ENCODE measurements around the gene REEP3. TPM values are rescaled to one million over a fixed set of nuclear protein-coding genes. Genes with fewer than 3 reads are reported as not detected.

Gene REEP3
- total RNA-seq, 4 donors from 2014 or later = 60.3 to 115 (median 89.2) TPM

DNA sequence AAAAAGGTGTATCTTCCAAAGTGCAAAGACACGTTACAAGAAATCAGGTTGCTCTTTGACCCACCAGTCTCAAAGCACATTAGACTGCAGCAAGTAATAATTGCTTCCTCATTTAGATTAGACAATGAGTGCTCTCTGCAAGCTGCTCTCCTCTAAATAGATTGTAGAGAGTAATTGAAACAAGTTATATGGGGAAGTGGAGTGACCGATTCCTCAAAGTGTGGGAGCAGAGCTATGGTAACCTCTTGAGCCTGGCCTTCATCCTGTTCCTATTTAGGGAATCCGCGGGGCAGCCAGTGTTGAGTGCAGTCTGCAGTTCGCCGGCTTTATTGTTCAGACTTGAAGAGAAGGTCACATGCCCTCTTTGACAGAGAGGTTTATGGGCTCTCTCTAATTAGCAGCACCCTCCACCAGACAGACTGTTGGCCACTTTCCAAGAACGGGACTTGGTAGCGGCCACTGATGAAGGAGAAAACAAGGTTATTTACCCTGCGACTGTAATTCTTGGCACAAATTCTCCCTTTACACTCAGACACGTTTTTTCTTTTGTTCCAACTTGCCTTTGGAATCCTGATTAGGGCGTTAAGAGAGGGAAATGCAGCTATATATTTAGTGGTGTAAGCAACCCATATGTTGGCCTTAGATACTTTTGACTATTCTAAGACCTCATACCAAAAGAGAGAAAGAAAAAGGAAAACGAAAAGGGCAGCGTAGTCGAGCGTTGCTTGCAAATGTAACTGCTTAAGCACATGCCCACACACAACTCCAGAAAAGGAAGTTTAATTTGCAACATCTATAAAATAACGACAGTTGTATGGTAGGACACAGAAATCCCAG is 107.5 kb downstream of the REEP3 start:
- 3% methylated on average over 16 of the region's 16 CpGs for WGBS
- intact Hi-C loops (cut with DNase I) = loop anchor here (2.0 to 5.0 kb wide), 4 partner anchors 106 to 412 kb away; partner anchors contain the start of genes JMJD1C and REEP3

DNA sequence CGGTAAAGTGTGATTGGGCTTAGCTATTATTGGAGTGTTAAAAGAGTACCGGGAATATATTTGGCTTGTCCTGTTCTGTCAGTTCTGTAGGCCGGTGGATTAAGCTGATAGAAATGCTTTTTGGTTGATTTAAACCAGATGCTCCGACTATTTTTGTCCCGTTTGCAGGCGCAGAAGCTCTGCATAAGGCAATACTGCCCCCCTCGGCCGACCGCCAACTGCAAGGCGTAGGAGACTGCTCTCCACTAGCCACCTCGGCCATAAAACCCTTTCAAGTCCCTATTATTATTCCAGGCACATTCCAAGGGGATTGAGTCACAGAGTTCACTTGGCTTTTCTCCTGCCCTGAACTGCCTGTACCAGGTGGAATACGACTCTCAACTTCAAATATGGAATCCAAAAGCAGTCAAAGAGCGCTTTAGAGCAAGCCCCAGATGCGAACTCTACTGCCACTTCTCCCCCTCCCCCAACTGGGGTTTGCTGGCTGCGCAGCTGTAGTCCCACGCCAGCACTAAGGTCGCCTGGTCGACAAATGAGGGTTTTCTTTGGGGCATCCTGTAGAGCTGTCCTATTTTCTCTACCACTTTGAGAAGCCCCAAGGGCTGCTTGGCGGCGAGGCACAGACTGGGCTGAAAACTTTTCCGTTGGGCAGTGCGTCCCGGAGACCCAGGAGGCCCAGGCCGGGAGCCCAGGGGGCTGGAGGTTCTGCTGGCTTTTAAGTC is 108.3 kb downstream of the REEP3 start:
- DNase-seq (ENCODE audit: extremely low spot score) = peak; percentile 98
- Histone ChIP-seq H3K9me3 (no peaks in the 10 kb centered on the region), H3K4me3 (peak overlapping the region; percentile 63 to 76 (median 69)), H3K27me3 (no peaks in the 10 kb centered on the region), H3K27ac (replicated peaks in 1 of 4) (peak overlapping the region; percentile 95 to 99 (median 96)), H3K4me1 (peaks cover 29 to 37% (median 35%) of the 10 kb centered on the region in 4 donors), H3K36me3 (no peaks in the 10 kb centered on the region)
- TF ChIP-seq POLR2AphosphoS5 (IDR thresholded peaks at IDR 0.05) = peak; percentile 89 to 90
- TF ChIP-seq POLR2A (IDR thresholded peaks at IDR 0.05; ENCODE audit: low read depth) = no peak
- TF ChIP-seq EP300 (IDR thresholded peaks at IDR 0.05) = peak; percentile 53
- TF ChIP-seq, protein P1, sequence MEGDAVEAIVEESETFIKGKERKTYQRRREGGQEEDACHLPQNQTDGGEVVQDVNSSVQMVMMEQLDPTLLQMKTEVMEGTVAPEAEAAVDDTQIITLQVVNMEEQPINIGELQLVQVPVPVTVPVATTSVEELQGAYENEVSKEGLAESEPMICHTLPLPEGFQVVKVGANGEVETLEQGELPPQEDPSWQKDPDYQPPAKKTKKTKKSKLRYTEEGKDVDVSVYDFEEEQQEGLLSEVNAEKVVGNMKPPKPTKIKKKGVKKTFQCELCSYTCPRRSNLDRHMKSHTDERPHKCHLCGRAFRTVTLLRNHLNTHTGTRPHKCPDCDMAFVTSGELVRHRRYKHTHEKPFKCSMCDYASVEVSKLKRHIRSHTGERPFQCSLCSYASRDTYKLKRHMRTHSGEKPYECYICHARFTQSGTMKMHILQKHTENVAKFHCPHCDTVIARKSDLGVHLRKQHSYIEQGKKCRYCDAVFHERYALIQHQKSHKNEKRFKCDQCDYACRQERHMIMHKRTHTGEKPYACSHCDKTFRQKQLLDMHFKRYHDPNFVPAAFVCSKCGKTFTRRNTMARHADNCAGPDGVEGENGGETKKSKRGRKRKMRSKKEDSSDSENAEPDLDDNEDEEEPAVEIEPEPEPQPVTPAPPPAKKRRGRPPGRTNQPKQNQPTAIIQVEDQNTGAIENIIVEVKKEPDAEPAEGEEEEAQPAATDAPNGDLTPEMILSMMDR (IDR thresholded peaks at IDR 0.05) = peak; percentile 67 to 75 (median 69)
- intact Hi-C loops (cut with DNase I) = loop anchor here (2.0 to 5.0 kb wide), 7 partner anchors 68 to 462 kb away; partner anchors contain the start of genes JMJD1C and REEP3
- under 1% methylated on average over 17 of the region's 24 CpGs for WGBS

More for the DNA sequence above, 107.5 kb downstream of the REEP3 start:
- peaks cover 29 to 37% (median 35%) of the 10 kb centered on the region in 4 donors for H3K4me1 ChIP-seq
- DNase-seq (ENCODE audit: extremely low spot score) = no peak
- no peaks in the 10 kb centered on the region for H3K9me3 ChIP-seq
- no peaks in the 10 kb centered on the region for H3K36me3 ChIP-seq
- H3K27ac ChIP-seq (replicated peaks in 1 of 4) = peak overlapping the region; percentile 95 to 99 (median 96)
- no peaks in the 10 kb centered on the region for H3K27me3 ChIP-seq
- TF ChIP-seq POLR2AphosphoS5 (IDR thresholded peaks at IDR 0.05) (peak in 1 of 2 donors; percentile 55), POLR2A (IDR thresholded peaks at IDR 0.05; ENCODE audit: low read depth) (no peak)
- H3K4me3 ChIP-seq = peak overlapping the region; percentile 63 to 76 (median 69)

DNA sequence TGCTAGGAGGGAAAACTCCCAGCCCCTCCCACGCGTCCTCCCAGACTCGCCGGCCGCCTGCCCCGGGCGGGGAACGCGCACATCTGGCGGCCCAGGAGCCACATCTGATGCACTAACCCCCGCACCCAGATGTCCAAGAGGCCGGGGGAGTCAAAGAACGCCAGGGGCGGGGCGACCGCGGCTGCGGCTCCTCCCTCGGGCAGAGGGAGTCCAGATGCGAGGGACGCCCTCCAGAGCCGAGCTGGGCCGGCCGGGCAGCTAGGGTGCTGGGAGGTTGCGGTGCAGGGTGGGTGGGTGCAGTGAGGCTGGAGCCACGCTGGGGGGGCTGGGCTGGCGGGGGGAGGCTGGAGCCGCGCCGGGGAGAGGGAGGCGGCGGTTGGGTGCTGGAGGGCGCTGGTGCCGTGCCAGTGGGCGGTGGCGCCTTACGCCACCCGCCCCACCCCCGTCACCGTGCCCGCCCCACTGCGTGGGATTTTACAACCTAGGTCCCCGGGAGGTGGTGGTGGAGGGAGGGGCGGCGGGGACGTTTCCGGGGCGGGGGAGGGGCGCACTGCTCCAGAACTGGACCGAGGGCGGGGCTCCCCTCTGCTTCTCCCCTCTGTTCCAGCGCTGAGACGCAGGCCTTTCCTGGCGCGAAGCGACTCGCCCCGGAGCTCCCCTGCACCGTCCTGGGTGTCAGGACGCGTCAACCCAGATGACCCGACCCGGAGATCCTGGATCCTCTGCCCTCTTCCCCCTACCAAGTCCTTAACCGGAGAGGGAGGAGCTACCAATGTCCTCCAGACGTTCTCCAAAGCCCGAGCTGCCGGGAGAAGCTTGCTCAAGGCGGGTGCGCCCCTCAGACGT is 109.1 kb downstream of the REEP3 start:
- no peaks in the 10 kb centered on the region for H3K36me3 ChIP-seq
- peaks cover 29 to 37% (median 35%) of the 10 kb centered on the region in 4 donors for H3K4me1 ChIP-seq
- peak; percentile 96 for DNase-seq (ENCODE audit: extremely low spot score)
- H3K27ac ChIP-seq (replicated peaks in 1 of 4) = peak overlapping the region; percentile 95 to 99 (median 96)
- TF ChIP-seq, protein P1 (IDR thresholded peaks at IDR 0.05) = no peak
- TF ChIP-seq POLR2AphosphoS5 (IDR thresholded peaks at IDR 0.05) (peak; percentile 68 to 74), POLR2A (IDR thresholded peaks at IDR 0.05; ENCODE audit: low read depth) (peak; percentile 22), EP300 (IDR thresholded peaks at IDR 0.05) (no peak)
- WGBS = 0% methylated on average over 25 of the region's 70 CpGs
- H3K27me3 ChIP-seq = no peaks in the 10 kb centered on the region
- no peaks in the 10 kb centered on the region for H3K9me3 ChIP-seq
- intact Hi-C loops (cut with DNase I) = loop anchor here (2.0 to 5.0 kb wide), 3 partner anchors 67 to 463 kb away; no protein-coding TSS in a partner anchor
- peak overlapping the region; percentile 63 to 76 (median 69) for H3K4me3 ChIP-seq

DNA sequence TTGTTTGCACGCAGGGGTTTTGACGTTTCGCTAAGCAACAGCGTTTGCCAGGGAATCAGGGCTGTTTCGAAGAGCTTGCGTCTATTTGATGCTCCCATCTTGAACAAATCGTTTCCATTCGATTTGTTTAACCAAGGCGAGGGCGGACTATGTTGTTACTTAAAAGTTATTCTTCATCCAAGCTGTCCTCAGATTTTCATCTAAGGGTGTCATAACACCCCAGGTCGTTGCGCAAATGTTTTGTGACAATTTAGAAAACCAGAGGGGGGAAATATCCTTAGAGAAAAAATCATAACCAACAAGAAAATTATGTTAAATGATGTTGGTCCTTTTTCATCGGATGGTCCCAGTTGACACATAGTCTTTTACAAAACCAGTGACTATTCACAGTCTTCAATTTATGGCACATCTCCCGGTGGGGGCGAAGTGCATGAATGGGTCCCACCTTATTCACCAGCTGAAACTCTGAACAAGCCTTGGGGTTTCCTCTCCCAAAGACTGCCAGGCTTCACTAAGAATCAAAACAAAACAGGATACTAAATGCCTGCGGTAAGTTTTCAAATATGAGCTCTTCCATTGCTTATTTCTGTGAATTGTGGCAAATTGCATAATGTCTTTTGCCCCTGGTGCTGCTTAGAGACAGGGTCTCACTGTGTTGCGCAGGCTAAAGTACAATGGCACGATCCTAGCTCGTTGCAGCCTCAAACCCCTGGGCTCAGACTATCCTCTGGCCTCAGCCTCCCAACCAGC is 109.9 kb downstream of the REEP3 start:
- Histone ChIP-seq H3K4me1 (peaks cover 29 to 37% (median 35%) of the 10 kb centered on the region in 4 donors), H3K27ac (replicated peaks in 1 of 4) (peak overlapping the region; percentile 95 to 99 (median 96)), H3K27me3 (no peaks in the 10 kb centered on the region), H3K36me3 (no peaks in the 10 kb centered on the region), H3K4me3 (peak overlapping the region; percentile 63 to 76 (median 69)), H3K9me3 (no peaks in the 10 kb centered on the region)
- 24% methylated on average over 15 of the region's 19 CpGs for WGBS
- intact Hi-C loops (cut with DNase I) = loop anchor here (2.0 to 5.0 kb wide), 3 partner anchors 66 to 464 kb away; no protein-coding TSS in a partner anchor
- TF ChIP-seq, protein P1 (IDR thresholded peaks at IDR 0.05) = no peak
- TF ChIP-seq EP300 (IDR thresholded peaks at IDR 0.05) = peak; percentile 25
- DNase-seq (ENCODE audit: extremely low spot score) = no peak

Data from esophagus muscularis mucosa (tissue), 4 donors.